HCEC 1CT (cell line): ENCODE results near the gene GSTA3.
"Not testable (repeated sequence)": the region's sequence is repeated elsewhere in the genome, so short reads cannot be mapped to it uniquely, and the experiment has no call there.

Source experiments
- DNase-seq: peaks from one replicate; pipeline ENCODE4 v3.0.0-alpha.2; 2017

Gene GSTA3

DNA sequence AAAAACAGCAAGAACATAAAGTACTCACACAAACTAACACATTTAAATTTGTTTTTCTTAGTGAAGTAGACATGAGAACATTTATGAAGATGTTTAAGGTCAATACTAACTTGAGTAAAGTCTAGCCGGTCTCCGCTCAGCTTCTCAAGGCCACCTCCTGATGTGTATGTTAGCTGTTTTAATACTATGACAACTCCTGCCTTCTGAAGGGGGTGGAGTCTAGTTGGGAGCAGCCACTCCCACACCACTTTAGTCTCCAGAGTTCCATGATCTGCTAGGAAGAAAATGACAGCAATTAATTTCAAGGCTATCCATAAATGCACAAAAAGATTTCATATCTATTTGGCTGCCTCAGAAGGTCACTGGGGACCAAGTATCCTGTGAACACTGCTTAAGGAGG is at the start of gene GSTA3:
Gene GSTA3 (minus strand): TSS at position 168 of the 400 bp plus-strand sequence. CDS start 3,864 bp downstream, outside the sequence.
- no peak for DNase-seq

DNA sequence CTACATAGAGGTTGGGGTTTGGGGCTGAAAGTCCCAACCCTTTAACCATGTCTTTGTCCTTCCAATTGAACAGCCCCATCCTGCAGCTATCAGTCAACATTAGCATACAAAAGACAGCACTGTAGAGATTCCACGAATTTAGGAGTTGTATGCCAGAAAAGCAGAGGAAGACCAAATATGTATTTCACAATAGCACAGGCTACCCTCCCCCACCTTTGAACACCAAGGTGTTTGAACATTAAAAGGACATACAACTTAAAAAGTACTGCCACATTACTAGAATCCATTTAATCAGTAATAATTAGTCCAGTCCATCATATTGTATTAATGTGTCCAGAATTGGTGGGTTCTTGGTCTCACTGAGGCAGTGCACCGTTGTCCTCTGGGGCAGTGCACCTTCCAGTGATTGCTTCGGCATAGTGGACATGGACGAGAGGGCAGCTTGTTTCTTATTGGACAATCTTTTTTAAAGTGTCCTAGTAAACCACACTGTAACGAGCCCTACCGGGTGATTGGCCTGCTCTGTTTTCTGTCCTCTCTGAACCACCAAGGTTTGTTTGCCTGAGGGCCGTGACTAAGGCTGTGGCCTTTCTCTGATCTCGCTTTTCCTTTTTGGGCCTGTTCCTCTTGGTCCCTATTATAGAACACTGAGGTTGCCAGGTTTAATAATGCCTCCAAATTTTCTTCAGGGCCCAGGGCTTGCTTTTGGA is 49.2 kb upstream of the GSTA3 start:
- no peak for DNase-seq

GRCh38 chr6:52955871-52956270 is 46.4 kb upstream of the GSTA3 start:
- DNase-seq: no peak

DNA sequence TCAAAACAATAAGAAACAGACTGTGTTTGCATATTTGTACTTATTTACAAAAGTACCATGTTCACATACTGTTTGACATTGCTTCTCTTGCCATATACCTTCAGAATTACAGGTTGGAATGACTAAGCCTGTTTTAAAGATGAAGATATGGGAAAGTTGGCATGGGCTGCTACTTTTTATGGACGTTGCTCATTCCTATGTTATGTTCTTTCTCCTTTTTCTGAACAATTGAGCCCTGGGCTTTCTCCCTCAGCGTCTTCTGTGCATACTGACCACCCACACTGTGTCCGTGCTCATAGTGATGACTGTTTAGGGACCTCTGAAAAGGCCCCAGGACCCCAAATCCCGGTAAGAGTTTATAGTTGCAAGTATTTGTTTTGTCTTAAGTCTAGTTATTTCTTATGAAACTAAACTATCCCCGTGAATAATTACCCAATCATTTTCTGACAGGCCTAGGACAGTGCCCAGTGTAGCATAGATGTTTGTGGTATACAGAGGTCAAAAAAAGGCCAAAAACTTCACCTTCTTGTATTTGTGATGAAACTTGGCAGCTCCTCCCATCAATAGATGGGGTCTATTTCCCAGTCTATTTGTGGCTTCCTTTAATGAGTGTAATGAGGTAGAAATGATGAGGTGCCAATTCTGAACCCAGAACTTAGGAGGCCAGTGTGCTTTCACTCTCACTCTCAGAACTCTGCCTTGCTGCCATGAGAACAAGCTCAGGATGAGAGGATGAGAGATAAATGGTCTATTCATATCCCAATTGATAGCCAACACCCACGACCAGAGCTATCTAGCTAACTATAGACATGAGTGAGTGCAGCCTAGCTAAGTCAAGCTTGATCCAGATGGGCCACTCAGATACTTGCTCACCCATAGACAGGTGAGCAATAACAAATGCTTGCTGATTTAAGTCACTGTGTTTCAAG is 44.7 kb upstream of the GSTA3 start:
- no peak for DNase-seq

DNA sequence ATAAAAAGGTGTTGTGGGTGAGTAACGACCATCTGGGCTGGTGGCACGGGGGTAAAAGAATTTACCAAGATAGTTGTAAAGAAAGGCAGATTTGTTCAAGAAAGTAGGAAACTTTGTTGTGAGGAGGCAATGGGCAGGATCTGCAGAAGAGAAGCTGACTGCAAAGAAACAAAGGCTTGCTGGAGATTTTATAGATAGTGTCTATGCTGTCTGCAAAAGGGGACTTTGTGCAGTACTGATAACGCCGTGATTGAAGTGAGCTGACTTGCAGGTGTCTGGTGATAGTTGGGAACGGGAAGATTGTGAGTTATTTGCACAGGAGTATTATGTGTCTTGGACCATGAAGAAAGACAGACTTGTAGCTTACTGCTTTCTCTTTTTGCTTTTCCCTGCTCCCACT is 36.8 kb upstream of the GSTA3 start:
- DNase-seq: no peak

GRCh38 chr6:52942821-52943220 is 33.3 kb upstream of the GSTA3 start:
- DNase-seq: not testable (repeated sequence)

GRCh38 chr6:52942221-52942620 is 32.7 kb upstream of the GSTA3 start:
- no peak for DNase-seq

- peak; percentile 9 for DNase-seq
These were observed 28.4 kb upstream of the GSTA3 start for GRCh38 chr6:52937908-52938307.

- DNase-seq: no peak
These were observed 24.3 kb upstream of the GSTA3 start for GRCh38 chr6:52933778-52934177.

DNA sequence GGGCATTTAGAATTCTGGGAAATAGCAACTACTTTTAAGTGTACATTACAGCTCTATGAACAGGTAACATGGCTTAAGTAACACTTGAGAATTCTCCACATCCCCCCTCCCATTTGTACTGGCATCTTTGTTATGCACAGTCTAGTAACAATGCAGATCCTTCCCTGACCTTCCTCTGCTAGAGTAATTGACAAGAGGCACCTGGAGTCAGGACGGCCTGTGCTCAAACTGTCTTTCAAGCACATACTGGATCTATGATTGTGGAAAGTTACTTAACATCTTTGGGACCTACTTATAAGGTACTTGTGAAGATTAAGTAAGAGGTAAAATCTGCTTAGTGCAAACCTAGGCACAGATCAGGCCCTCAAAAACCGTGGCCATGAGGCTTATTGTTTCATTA is 21.9 kb upstream of the GSTA3 start:
- no peak for DNase-seq

- peak; percentile 97 for DNase-seq
These were observed 20.0 kb upstream of the GSTA3 start for GRCh38 chr6:52929321-52930164.

DNA sequence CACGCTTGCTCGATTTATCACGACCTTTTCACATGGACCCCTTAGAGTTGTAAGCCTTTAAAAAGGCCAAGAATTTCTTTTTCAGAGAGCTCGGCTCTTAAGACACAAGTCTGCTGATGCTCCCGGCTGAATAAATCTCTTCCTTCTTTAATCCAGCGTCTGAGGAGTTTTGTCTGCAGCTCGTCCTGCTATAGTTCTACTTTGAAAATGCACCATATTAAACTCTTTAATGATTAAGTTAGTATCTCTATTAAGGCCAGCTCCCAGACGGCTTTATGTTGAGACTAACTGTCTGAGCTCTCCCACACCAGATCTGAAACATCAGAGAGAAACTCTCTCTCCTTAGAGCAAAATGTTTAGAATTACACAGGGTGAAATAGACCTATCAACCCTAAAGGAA is 18.0 kb upstream of the GSTA3 start:
- DNase-seq: no peak

GRCh38 chr6:52925919-52926792 is 16.7 kb upstream of the GSTA3 start:
- DNase-seq: no peak

DNA sequence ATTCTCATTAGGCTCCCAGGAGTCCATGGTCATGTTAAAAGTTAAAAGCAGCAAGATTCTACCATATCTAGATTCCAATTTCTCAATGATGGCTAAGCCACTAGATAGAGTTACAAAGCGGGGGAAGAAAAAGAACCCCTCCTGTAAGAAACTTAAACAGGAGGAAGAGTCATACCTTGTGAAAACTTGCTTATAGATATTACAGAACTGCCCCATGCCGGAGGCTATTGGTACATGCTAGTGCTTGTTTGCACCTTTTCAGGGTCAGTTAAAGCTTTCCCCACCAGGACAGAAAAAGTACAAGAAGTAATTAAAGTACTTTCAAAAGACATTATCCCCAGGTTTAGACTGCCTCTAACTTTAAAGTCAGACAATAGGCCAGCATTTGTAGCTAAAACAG is 15.5 kb upstream of the GSTA3 start:
- no peak for DNase-seq

- DNase-seq: not testable (repeated sequence)
These were observed 14.2 kb upstream of the GSTA3 start for GRCh38 chr6:52923689-52924088.

- no peak for DNase-seq
These were observed 12.7 kb upstream of the GSTA3 start for GRCh38 chr6:52922161-52922560.

GRCh38 chr6:52921743-52922142 is 12.2 kb upstream of the GSTA3 start:
- DNase-seq: no peak

DNA sequence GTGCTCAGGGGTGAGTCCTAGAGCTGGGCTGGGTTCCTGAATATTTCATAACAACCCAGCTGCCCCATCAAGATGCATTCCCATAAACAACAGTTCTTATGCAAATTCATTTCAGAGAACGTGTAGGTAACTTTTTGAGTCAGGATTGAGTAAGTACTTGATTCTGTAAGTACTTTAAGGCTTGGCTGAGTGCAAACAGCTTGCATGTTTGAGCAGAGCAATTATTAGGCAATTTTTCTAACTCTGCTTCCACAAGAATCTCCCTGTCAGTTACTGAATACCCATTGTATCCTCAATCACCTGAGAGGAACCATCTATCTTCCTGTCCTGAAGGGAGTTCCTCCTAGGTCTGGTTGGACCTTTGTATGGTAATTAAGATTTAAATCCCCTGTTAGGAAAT is 10.0 kb upstream of the GSTA3 start:
- DNase-seq: peak; percentile 44

GRCh38 chr6:52918771-52919170 is 9.3 kb upstream of the GSTA3 start:
- DNase-seq: not testable (repeated sequence)

DNA sequence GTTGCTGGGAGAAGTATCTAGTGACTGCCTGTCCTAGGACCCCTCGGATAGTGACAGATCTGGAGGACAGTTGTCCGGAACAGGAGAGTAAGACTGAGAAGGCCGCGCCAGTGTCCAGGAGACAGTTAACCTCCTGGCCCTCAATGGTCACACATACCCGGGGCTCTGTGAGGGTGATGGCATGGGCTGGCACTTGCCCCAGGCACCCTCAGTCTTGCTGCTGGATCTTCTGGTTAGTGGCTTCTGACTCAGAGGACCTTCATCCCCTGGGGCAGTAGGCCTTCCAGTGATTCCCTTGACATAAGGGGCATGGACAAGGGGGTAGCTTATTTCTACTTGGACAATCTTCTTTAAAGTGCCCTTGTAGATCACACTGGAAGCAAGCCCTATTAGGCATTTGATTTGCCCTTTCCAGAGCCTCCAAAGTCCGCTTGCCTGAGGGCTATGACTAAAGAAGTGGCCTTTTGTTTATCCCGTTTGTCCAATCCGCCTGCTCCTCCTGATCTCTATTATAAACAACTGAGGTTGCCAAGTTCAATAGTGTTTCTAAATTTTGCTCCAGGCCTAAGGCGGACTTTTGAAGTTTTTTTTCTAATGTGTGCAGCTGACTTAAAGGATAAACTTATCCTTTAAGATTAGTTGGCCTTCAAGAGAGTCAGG is 8.7 kb upstream of the GSTA3 start:
- DNase-seq: peak; percentile 91

- no peak for DNase-seq
These were observed 5.0 kb upstream of the GSTA3 start for GRCh38 chr6:52914516-52914915.

GRCh38 chr6:52910091-52910490 is 593 bp upstream of the GSTA3 start:
- no peak for DNase-seq
